Thoracic aorta (tissue), 2 donors: Measurements from ENCODE around the gene PDE4B. TPM values are rescaled to one million over a fixed set of nuclear protein-coding genes. Genes with fewer than 3 reads are reported as not detected.

Source experiments
- ATAC-seq: fragments of 150-250 bp; one replicate; pipeline ENCODE4 v1.8.0; 2017; ENCODE audit warnings: low read depth; ENCODE audit not compliant: insufficient number of reproducible peaks, low FRiP score
- DNase-seq: peaks from one replicate; pipeline ENCODE4 v3.0.0-alpha.2; 2020; ENCODE audit warnings: low spot score
- H3K27ac ChIP-seq, 2 donors: fragments of 200-600 bp; sonication (generic); 1 replicate in 1 of 2; 2 replicates in 1 of 2; pipeline ENCODE4 v1.5.1; 2016; ENCODE audit warnings: mild to moderate bottlenecking in 2 of 2, moderate library complexity in 2 of 2
- H3K27me3 ChIP-seq: fragments of 200-600 bp; sonication (generic); replicated peaks from 2 replicates; pipeline ENCODE4 v1.6.0; 2016; ENCODE audit warnings: mild to moderate bottlenecking; ENCODE audit not compliant: insufficient read depth
- H3K36me3 ChIP-seq: fragments of 200-600 bp; sonication (generic); one replicate; pipeline ENCODE4 v1.5.1; 2016
- H3K4me1 ChIP-seq, 2 donors: fragments of 200-600 bp; sonication (generic); 1 replicate in 1 of 2; 2 replicates in 1 of 2; pipeline versions ENCODE4 v1.5.1 to v1.6.0; 2016; ENCODE audit warnings: low read depth in 2 of 2, mild to moderate bottlenecking in 1 of 2; ENCODE audit not compliant: control insufficient read depth in 1 of 2
- H3K4me3 ChIP-seq: fragments of 200-600 bp; sonication (generic); 2 replicates; pipeline ENCODE4 v1.5.1; 2016; ENCODE audit warnings: mild to moderate bottlenecking
- H3K9me3 ChIP-seq: fragments of 200-600 bp; sonication (generic); 2 replicates; pipeline ENCODE4 v1.5.1; 2016
- CTCF ChIP-seq: fragments of 200-600 bp; sonication (generic); IDR thresholded peaks from one replicate; pipeline ENCODE4 v1.5.1; 2019; ENCODE audit warnings: antibody characterized with exemption
- total RNA-seq, 2 donors: library from RNA; depleted of rRNA; stranded (reverse); fragments of >200 nt; gene quantifications; one replicate each; pipeline versions ENCODE4 v1.1.0 to v1.2.3, GENCODE V29; 2016

Gene PDE4B
- total RNA-seq, 2 donors from 2014 or later = 29.0 to 42.4 TPM

- Histone ChIP-seq H3K36me3 (no peaks in the 10 kb centered on the region), H3K9me3 (no peaks in the 10 kb centered on the region), H3K4me1 (peaks cover 26 to 56% of the 10 kb centered on the region in 2 donors), H3K27me3 (no peaks in the 10 kb centered on the region), H3K27ac (peak overlapping the region in 1 of 2 donors; percentile 22), H3K4me3 (no peak overlapping the region)
- no peak for DNase-seq
- ATAC-seq = no peak
- no peak for TF ChIP-seq CTCF
Measured at GRCh38 chr1:66275601-66276023, 482.9 kb downstream of the PDE4B start.

- no peaks in the 10 kb centered on the region for H3K36me3 ChIP-seq
Measured at GRCh38 chr1:66276218-66276617, 483.5 kb downstream of the PDE4B start.

GRCh38 chr1:66278260-66279021, 485.7 kb downstream of the PDE4B start:
- Histone ChIP-seq H3K4me3 (no peak overlapping the region), H3K9me3 (no peaks in the 10 kb centered on the region), H3K27me3 (no peaks in the 10 kb centered on the region), H3K27ac (peak overlapping the region in 1 of 2 donors; percentile 24), H3K4me1 (peaks cover 24 to 60% of the 10 kb centered on the region in 2 donors), H3K36me3 (no peaks in the 10 kb centered on the region)
- ATAC-seq = no peak
- DNase-seq = no peak
- no peak for TF ChIP-seq CTCF

More at GRCh38 chr1:66276218-66276617, 483.5 kb downstream of the PDE4B start:
- Histone ChIP-seq H3K27me3 (no peaks in the 10 kb centered on the region), H3K4me1 (peaks cover 21 to 56% of the 10 kb centered on the region in 2 donors), H3K4me3 (no peak overlapping the region), H3K27ac (peak overlapping the region in 1 of 2 donors; percentile 22), H3K9me3 (no peaks in the 10 kb centered on the region)
- TF ChIP-seq CTCF = no peak
- ATAC-seq (no peak), DNase-seq (no peak)

GRCh38 chr1:66281808-66282207, 489.1 kb downstream of the PDE4B start:
- Histone ChIP-seq H3K27ac (peak overlapping the region; percentile 35 to 50), H3K9me3 (no peaks in the 10 kb centered on the region), H3K36me3 (no peaks in the 10 kb centered on the region), H3K4me1 (peaks cover 18 to 48% of the 10 kb centered on the region in 2 donors), H3K4me3 (no peak overlapping the region), H3K27me3 (no peaks in the 10 kb centered on the region)
- ATAC-seq (no peak), DNase-seq (no peak)
- no peak for TF ChIP-seq CTCF

- Histone ChIP-seq H3K9me3 (no peaks in the 10 kb centered on the region), H3K4me1 (peaks cover 18 to 49% of the 10 kb centered on the region in 2 donors)
- peak; percentile 66 for ATAC-seq
Measured at GRCh38 chr1:66282343-66282852, 489.7 kb downstream of the PDE4B start.

More at GRCh38 chr1:66282343-66282852, 489.7 kb downstream of the PDE4B start:
- H3K4me3 ChIP-seq = no peak overlapping the region
- peak overlapping the region; percentile 19 to 50 for H3K27ac ChIP-seq
- no peak for DNase-seq
- H3K36me3 ChIP-seq = no peaks in the 10 kb centered on the region
- no peaks in the 10 kb centered on the region for H3K27me3 ChIP-seq
- TF ChIP-seq CTCF = no peak
